ENCODE results near the gene CERKL. TPM values are rescaled to one million over a fixed set of nuclear protein-coding genes. Genes with fewer than 3 reads are reported as not detected.

CERKL gene
- total and polyA plus RNA-seq, 2 of the 13 experiments (the other 11 are each of a cell fraction or from before 2014, with no cell fraction given): not detected

GRCh38 chr2:181677912-181678586 lies 21.1 kb upstream of the CERKL start (continued):
- TF ChIP-seq ZNF710 (CRISPR knock-in tag; IDR thresholded peaks at IDR 0.05; ENCODE audit: borderline replicate concordance) (0 out of 2 replicates have a peak, but pooled peaks have one; percentile 44), HCFC1 (IDR thresholded peaks at IDR 0.05; ENCODE audit: low read depth, low read length) (0 out of 2 replicates have a peak, but pooled peaks have one; percentile 15), SP4 (CRISPR knock-in tag; IDR thresholded peaks at IDR 0.05) (peak; percentile 61), ZNF562 (CRISPR knock-in tag; IDR thresholded peaks at IDR 0.05; ENCODE audit: borderline replicate concordance) (no peak), NFATC3 (CRISPR knock-in tag; IDR thresholded peaks at IDR 0.05) (no peak), BHLHE40 (IDR thresholded peaks at IDR 0.05; ENCODE audit: low read length) (no peak), PHB2 (IDR thresholded peaks at IDR 0.05; ENCODE audit: partially characterized antibody) (no peak), RELA (CRISPR knock-in tag; IDR thresholded peaks at IDR 0.05) (0 out of 2 replicates have a peak, but pooled peaks have one; percentile 54), TBL1XR1 (IDR thresholded peaks at IDR 0.05; ENCODE audit: borderline replicate concordance, low read length, partially characterized antibody) (no peak), MYC (CRISPR knock-in tag; IDR thresholded peaks at IDR 0.05; ENCODE audit: borderline replicate concordance) (peak; percentile 34; the same call in 1 of the 2 replicates), ARID4A (CRISPR knock-in tag; IDR thresholded peaks at IDR 0.05; ENCODE audit: borderline replicate concordance) (peak; percentile 47; the same call in 1 of the 2 replicates), ZBTB1 (CRISPR knock-in tag; IDR thresholded peaks at IDR 0.05; ENCODE audit: borderline replicate concordance) (no peak; the same call in 1 of the 2 replicates), ZNF292 (CRISPR knock-in tag; IDR thresholded peaks at IDR 0.05; ENCODE audit: borderline replicate concordance, low read depth) (no peak), ZHX2 (IDR thresholded peaks at IDR 0.05; ENCODE audit: low read depth) (no peak), ZHX2 (CRISPR knock-in tag; IDR thresholded peaks at IDR 0.05; ENCODE audit: borderline replicate concordance) (peak; percentile 97)
- TF ChIP-seq, protein P1, sequence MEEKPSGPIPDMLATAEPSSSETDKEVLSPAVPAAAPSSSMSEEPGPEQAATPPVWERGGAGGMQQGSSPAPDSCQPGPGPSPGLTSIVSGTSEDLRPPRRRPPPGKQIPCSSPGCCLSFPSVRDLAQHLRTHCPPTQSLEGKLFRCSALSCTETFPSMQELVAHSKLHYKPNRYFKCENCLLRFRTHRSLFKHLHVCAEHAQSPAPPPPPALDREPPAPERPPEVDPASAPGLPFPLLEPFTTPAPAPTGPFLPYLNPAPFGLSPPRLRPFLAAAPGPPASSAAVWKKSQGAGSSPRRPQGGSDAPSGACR (CRISPR knock-in tag; IDR thresholded peaks at IDR 0.05): no peak
